Activated CD8-positive, alpha-beta memory T cell treated with anti-CD3 and anti-CD28 coated beads, Interleukin-2, amount 50 U/mL, for 24 hours (primary cell): ENCODE results near the gene MTHFD1.

Experiments used
- DNase-seq: peaks from one replicate; pipeline ENCODE4 v3.0.0-alpha.2; 2020; ENCODE audit errors: extremely low read depth

The MTHFD1 gene

GRCh38 chr14:64495252-64495651 is 107.1 kb downstream of the MTHFD1 start:
- DNase-seq, result no peak

GRCh38 chr14:64496764-64497163 is 108.6 kb downstream of the MTHFD1 start:
- DNase-seq, result no peak

- DNase-seq, result no peak
Measured at GRCh38 chr14:64500088-64500487, 111.9 kb downstream of the MTHFD1 start.

DNA sequence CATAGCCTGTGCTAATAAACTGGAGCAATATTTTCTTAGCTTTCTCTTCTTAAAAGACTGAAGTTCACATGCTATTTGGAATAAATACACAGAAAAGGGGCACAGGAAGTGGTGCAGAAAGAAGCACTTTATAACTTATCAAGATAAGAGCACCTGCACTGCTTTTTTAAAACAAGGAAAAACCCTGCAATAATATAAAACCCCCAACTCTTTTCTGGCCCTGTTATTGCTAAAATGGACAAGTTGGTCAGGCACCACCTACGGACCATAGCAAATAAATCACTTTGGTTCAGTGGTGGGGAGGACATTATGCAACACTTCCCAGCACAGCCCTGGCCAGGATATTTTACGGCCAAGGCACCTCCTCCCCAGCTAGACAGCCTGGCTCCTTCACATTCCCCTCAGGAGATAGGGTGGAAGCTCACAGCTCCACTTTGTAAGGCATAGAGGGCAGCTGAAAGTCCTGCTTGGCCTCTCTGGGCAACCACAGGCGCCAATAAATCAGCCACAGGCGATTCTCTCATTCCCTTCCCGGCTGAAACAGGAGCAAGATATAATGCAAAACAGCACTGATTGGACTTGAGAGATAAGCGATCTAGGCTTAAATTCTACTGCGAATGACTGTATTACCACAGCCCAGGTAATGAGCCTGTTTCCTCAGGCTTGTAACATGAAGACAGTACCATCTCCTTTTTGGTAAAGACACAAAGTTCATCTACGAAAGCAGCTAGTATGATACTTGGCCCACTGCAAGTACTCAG is 113.4 kb downstream of the MTHFD1 start:
- DNase-seq, result no peak

DNA sequence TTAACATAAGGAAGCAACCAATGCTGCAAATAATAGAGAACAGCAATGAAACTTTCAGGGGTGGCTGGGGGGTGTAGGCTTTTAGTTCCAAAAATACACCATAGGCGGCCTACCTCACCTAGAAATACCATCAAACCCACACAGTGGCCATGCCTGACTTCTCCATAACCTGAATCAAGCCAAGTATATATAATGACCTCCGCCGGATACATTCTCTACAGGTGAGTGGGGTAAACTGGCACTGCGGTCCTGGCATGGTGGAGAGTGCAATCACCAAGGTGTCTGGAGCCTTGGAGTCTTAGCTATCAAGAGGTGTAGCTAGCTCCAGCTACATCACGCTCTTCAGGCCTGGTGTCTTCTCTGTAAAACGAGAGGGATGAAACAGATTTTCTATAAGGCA is 114.3 kb downstream of the MTHFD1 start:
- no peak for DNase-seq

- DNase-seq, result no peak
Measured at GRCh38 chr14:64502887-64503433, 114.8 kb downstream of the MTHFD1 start.

DNA sequence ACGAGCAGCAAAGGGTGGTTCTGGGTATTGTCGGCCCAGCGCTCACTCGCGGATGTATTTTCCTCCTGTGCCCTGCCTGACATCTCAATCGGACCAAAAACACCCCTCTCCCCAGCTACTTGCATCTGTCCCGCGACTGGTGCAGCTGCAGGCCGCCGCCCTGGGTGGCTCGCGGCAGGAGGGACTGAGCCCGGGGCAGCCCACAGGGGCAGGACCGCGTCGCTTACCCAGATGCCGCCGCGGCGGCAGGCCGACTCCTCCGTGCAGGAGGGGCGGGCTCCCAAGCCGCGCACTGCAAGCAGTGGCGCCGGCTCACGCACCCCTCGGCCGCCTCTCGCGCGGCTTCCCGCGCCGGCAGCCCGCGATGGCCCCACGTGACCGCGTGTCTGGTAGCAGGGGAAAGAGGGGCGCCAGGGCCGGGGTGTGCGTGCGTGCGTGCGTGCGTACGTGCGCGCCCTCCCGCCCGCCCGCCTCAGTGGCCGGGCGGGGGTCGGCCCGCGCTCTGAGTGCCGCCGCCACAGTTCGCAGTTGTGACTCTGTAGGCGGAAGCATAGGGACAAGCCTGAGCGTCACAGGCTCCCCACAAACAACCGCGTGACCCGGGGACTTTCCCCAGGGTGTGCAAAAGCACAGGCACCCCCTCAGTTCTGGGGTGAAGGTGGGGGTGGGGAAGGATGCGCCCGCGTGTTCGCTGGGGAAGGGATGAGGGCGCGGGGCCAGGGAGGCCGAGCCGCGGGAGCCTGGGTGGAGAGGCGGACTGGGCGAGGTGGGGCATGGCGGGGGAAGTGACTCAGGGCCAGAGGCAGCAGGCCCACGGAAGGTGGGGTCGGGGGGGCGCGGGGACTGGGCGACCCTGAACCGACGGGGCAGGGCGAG is 115.5 kb downstream of the MTHFD1 start, which contains the start of gene ZBTB25:
TSS of gene ZBTB25 (minus strand) at position 405 of the 876 bp plus-strand sequence. CDS start 13,305 bp downstream, outside the sequence.
- DNase-seq, result peak; percentile 86

DNA sequence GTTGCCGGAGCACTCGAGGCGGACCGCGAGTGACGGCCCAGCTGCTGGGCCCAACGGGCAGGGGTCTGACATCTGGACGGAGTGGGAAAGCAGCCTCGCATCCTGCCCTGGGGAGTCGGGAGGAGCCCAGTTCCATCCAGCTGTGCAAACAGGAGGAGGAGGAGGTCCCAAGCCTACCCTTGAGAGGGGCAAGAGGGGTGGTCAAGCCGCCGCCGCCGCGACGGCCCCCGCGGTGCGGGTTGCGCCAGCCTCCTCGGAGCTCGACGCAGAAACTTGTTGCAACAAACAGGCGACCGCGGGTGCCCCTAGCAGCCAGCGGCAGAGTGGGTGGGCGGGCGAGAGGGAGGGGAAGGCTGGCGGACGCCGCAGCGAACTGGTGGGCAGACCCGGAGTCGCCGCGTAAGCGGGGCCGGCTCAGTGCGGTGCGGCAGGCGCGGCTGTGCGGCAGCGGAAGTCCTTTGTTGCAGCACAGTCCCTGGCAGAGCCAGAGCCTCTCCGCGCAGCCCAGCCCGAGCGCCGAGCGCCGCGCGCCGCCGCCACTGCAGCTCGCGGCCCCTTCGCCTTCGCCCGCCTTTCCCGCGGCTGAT is 116.2 kb downstream of the MTHFD1 start, which contains the start of gene ZBTB1:
TSS of gene ZBTB1 (plus strand) at position 461 of the 587 bp plus-strand sequence. CDS start 16,735 bp downstream, outside the sequence.
- DNase-seq, result peak; percentile 75

GRCh38 chr14:64504897-64505794 is 117.0 kb downstream of the MTHFD1 start:
- peak; percentile 64 for DNase-seq

DNA sequence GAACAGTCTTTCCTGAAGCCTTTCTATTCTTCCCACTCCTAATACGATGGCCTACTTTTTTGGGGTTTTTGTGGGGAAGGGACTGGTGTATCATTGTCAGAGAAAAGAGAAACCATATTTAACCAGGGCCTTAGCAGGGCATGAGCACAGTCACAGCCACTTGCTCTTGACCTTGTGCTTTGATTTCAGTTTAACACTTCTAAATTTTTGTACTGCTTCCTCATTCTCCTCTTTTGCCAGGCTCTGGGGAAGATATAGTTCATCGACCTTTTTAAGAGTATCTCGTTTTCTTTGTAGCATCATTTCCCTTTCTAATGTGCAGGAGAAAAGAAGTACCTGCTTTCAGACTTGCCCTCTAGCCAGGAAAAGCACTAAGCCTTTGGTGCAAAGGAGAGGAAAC is 118.6 kb downstream of the MTHFD1 start:
- DNase-seq, result no peak

DNA sequence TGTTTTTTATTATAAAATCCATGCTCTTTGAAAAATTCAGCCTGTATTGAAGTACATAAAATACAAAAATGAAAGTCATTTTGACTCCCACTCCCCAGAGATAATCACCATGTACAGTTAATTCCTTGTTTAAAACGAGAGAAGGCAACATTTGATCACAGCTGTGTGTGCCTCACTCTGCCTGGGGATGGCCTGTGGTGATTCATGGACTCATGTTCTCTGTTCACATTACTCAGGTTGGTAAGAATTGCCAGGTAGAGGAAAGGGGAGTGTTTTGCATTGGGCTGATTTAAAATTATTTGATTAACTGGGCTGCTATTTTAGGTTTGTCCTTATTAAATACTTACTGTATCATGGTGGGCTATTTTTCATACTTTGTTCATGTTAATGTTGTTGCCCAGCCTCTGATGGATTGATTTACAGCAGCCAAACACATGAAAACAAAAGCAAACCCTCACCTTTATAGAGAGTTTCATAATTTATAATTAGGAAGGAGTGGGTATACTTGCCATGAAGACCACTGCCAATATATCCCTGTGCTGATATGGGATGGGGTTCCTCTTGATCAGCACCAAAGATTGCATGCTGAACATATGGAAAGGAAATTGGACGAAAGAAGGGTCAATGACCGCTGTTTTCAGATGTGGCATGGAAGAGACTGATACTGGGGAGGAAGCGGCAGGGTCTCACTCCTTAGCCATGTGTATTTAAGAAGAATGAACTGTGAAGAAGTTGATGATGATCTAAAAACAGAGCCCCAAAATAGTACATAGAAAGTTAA is 119.4 kb downstream of the MTHFD1 start:
- DNase-seq, result no peak

DNA sequence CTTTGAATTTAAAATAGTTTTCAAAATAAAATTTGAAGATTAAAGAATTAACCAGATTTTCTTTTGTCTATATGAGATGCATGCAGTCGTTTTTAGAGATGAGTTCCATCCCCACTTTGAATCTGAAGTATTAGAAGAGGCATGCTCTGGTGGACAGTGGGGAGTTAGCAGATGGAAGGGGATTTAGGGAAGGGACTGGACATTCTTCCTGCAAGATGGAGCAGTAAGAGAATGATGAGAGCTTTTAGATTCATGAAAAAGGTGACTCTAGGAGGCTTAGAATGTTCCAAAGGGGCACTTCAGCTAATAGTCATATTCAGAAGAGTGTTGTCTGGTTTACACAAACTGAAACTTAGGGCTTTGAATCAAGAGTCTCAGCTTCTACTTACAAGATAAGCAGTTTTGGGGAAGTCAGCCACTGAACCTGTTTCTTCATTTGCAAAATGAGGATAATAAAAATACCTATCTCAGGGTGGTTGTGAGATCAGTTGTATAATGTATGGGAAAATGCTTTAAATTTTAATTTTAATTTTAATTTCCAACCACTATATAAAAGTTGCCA is 120.1 kb downstream of the MTHFD1 start:
- no peak for DNase-seq

GRCh38 chr14:64509036-64509435 is 120.9 kb downstream of the MTHFD1 start:
- no peak for DNase-seq
